Activated CD8-positive, alpha-beta memory T cell treated with anti-CD3 and anti-CD28 coated beads, Interleukin-2, amount 50 U/mL, for 24 hours (primary cell): ENCODE results near the gene DHRS4L2.
"Not testable (repeated sequence)": the region's sequence is repeated elsewhere in the genome, so short reads cannot be mapped to it uniquely, and the experiment has no call there.

Experiments
- DNase-seq: peaks from one replicate; pipeline ENCODE4 v3.0.0-alpha.2; 2020; ENCODE audit errors: extremely low read depth

The DHRS4L2 gene

DNA sequence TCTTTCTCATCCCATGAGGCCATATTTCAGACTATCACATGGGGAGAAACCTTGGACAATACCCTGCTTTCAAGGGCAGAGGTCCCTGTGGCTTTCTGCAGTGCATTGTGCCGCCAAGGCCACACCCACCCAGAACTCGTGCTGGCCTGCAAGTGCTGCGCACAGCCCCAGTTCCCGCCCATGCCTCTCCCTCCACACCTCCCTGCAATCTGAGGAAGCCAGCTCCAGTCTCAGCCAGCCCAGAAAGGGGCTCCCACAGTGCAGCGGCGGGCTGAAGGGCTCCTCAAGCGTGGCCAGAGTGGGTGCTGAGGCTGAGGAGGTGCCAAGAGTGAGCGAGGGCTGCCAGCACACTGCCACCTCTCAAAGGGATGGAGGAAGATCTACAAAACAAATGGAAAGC lies 15.6 kb upstream of the DHRS4L2 start:
- not testable (repeated sequence) for DNase-seq

DNA sequence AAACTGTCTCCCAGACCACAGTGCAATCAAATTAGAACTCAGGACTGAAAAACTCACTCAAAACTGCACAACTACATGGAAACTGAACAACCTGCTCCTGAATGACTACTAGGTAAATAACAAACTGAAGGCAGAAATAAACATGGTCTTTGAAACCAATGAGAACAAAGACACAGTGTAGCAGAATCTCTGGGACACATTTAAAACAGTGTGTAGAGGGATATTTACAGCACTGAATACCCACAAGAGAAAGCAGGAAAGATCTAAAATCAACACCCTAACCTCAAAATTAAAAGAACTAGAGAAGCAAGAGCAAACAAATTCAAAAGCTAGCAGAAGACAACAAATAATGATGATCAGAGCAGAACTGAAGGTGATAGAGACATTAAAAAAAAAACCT lies 14.7 kb upstream of the DHRS4L2 start:
- not testable (repeated sequence) for DNase-seq

DNA sequence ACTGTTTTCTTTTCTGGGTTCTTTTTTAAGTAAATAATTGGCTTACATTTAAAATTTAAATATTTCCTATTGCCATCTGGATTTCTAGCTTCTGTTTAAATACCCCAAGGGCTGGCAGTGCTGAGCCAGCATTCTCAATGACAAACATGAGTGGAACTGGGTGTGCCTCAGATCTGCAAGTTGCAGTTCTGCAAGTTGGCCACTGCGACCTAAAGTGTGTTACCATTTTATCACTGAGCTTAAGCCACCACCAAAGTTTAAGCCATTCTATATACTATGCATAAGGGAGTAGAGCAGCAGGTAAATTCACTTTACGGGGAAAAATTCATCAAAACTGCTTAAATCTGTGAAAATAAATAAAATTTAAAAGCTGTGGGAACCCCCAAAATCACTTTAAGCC lies 11.5 kb upstream of the DHRS4L2 start:
- DNase-seq: not testable (repeated sequence)

DNA sequence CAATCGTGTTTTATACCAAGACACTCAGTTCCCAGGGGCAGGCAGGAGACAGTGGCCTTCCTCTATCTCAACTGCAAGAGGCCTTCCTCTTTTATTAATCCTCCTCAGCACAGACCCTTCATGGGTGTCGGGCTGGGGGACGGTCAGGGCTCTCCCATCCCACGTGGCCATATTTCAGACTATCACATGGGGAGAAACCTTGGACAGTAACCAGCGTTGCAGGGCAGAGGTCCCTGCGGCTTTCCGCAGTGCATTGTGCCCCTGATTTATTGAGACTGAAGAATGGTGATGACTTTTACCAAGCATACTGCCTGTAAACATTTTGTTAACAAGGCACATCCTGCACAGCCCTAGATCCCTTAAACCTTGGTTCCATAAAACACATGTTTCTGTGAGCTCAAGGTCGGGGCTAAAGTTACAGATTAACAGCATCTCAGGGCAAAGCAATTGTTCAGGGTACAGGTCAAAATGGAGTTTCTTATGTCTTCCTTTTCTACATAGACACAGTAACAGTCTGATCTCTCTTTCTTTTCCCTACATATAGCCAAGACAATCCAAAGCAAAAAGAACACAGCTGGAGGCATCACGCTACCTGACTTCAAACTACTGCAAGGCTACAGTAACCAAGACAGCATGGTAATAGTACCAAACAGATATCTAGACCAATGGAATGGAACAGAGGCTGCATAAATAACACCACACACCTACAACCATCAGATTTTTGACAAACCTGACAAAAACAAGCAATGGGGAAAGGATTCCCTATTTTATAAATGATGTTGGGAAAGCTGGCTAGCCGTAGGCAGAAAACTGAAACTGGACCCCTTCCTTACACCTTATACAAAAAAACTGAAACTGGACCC lies 6.5 kb upstream of the DHRS4L2 start:
- not testable (repeated sequence) for DNase-seq

DNA sequence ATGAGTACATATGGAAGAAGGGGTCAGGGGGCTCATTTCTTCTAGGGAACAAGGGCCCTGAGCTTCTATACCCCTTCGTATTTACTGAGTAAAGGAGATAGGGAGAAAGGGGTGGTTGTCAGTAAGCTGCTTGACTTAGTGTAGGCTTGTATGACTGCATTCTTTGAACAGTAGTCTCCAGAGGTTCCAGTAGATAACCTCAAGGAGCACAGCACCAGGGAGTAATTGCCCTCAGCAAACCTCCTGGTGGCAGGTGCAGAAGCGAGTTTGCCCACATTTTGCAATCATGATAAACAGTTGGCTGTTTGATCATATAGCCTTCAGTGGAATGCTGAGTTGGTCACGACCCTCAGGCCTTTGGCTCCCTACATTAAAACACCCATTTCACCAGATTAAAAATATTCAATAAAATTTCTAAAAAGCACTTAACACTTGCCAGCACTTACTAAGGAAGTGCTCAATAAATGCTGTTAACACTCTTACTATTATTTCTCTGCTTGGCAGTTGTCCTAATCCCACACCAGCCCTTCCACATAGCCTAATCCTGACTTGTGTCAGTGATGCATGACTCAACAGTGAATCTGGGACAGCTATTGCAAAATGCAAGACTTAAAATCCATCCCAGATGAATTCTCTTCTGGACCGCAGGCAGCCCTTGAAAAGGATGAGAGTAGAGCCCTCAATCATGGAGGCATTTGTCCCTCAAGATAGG lies 3.7 kb upstream of the DHRS4L2 start:
- no peak for DNase-seq

DNA sequence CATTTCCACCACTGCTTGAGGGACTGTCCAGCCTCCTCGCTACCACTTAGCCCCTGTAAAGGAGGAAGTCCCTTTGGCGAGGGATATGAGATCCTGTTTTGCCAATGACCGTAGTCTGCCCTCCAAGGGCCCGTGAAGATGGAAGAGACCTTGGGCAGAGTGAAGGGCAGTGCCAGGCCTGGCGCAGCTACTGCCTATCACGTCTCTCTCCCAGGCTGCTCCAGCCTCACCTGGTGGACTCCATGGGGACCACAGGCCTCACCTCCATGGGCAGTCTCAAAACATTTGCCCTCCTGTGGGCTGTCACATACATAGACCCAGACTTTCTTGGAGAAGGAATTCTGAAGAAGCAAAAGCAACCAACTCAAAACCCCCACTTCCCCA lies 514 bp upstream of the DHRS4L2 start:
- DNase-seq: not testable (repeated sequence)

DNA sequence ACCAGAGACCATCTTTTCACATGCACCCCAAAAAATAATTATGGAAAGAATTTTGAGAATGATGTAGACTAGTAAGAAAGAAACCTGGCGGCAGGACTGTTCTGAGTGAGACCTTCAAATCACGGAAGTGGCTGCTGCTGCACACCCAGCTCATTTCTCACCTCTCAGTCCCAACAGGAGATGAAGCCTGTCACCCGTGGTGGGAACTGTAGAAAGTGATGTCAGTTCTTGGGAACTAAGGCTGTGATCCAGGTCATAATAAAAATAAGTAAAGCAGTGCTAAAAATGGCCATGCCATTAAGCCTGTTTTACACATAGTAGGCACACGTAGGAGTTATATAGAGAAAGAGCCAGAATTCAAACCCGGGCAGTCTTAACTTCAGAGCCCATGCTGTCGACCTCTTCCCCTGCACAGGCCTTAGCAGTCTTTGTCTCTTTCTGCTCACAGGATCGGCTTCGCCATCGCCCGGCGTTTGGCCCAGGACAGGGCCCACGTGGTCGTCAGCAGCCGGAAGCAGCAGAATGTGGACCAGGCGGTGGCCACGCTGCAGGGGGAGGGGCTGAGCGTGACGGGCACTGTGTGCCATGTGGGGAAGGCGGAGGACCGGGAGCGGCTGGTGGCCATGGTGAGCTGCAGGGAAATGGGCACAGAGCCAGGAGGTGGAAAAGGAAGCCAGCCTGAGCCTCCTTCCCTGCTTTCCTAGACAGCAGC lies 1.2 kb downstream of the DHRS4L2 start:
- DNase-seq: not testable (repeated sequence)

DNA sequence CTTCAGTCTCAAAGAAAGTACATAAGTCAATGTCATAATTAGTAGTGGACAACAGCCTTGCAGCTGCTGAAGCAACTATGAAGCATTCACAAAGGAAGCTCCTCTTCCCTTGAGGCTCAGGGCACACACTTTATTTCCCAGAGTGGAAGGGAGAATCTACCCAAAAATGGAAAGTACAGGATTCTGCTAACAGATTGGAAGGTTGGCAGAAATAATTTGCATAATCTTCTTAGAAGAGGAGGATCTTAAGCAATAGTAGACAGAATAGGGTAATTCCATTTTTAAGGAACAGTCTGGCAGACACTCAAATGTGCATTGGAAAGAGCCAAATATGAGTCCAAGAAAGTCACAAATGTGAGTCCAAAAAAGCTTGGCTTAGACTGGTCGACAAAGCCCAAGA lies 2.2 kb downstream of the DHRS4L2 start:
- not testable (repeated sequence) for DNase-seq

DNA sequence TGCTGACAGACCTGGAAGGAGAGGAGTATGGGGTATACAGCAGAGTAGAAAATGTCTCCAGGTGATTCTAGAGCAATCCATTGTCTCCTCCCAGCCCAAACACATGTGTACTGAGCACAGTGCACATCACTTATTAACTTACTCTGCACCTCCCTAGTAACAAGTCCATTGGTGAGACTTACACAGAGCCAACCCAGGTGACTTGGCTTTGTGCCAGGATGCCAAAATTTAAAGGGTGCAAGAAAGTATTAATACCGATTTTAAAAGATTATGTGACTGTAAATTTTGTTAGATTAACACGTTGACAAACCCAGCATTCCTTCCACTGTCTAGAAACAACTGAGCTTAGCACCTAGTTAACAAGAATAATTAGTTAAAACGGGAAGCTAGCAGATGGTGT lies 4.3 kb downstream of the DHRS4L2 start:
- not testable (repeated sequence) for DNase-seq

DNA sequence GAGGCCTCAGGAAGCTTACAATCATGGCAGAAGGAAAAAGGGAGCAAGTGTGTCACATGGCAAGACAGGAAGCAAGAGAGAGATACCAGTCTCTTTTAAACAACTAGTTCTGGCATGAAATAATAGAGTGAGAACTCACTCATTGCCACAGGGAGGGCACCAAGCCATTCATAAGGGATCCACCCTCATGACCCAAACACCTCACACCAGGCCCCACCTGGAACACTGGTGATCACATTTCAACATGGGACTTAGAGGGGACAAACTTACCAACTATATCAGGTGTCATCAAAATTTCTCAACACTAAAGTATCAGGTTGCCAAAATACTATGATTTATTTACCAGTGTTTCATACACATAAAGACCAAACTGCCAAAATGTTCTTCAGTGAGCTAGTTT lies 7.3 kb downstream of the DHRS4L2 start:
- not testable (repeated sequence) for DNase-seq

DNA sequence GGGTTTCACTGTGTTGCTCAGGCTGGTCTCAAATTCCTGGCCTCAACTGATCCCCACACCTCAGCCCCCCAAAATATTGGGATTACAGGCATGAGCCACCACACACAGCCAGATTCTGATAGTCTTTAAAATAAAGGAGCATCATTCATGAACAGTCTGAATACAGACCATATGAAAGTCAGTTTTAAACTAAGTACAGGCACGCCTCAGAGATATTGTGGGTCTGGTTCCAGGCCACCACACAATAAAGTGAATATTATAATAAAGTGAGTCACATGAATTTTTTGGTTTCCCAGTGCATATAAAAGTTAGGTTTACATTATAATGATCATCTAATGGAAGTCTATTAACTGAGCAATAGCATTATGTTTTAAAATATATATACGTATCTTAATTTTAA lies 8.1 kb downstream of the DHRS4L2 start:
- not testable (repeated sequence) for DNase-seq

DNA sequence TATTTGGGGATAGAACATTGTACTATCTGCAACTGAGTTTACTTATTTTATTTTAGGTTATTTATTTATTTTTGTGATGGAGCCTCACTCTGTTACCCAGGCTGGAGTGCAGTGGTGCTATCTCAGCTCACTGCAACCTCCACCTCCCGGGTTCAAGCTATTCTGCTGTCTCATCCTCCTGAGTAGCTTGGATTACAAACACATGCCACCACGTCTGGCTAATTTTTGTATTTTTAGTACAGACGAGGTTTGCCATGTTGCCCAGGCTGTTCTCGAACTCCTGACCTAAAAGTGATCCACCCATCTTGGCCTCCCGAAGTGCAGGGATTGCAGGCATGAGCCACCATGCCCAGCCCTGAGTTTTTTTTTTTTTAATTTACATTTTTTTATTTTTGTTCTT lies 10.9 kb downstream of the DHRS4L2 start:
- not testable (repeated sequence) for DNase-seq

DNA sequence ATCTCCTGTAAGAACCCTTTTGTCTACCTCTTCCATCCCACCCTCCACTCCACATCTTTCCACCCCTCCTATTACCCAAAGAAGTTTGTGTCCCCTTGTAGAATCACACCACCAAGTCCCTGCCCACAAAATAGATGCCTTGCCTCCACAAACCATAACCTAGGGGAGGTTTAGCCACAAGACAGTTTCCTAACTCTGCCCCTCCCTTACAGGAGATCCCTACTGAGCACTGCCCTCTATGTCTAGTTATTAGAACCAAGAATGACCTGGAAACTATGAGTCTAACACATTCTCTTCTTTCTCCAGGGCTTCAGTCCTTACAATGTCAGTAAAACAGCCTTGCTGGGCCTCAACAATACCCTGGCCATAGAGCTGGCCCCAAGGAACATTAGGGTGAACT lies 12.3 kb downstream of the DHRS4L2 start:
- DNase-seq: not testable (repeated sequence)

DNA sequence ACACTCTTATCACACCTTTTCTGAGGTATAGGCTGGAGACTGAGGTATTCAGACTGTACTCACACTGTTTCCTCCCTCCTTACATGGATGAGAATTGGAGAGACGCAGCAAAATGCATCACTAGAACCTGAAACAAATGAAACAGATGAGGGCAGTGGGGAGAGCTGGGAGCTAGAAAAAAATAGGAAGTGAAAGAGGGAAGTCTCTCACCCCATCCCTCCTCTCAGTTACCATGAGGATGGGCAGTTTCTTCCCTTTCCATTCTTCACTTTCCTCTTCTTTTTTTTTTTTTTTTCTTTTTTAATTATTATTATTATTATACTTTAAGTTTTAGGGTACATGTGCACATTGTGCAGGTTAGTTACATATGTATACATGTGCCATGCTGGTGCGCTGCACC lies 12.9 kb downstream of the DHRS4L2 start:
- DNase-seq: not testable (repeated sequence)

DNA sequence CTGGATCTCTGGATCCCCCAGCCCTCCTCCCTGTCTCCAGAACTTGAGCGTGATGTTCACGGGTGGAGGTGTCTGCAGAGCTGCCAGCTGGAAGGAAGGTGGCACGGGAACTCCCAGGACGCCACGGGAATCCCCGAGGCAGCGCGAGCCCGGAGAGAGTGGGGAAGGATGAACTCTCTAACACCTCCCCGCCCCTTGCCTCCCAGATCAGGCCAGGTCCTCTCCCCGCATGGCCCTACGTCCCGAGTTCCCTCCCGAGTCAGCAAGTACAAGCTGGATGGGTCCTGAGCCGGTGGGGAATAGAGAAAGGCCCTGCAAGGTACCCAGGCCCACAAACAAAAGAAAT lies 17.7 kb downstream of the DHRS4L2 start:
- DNase-seq: not testable (repeated sequence)

DNA sequence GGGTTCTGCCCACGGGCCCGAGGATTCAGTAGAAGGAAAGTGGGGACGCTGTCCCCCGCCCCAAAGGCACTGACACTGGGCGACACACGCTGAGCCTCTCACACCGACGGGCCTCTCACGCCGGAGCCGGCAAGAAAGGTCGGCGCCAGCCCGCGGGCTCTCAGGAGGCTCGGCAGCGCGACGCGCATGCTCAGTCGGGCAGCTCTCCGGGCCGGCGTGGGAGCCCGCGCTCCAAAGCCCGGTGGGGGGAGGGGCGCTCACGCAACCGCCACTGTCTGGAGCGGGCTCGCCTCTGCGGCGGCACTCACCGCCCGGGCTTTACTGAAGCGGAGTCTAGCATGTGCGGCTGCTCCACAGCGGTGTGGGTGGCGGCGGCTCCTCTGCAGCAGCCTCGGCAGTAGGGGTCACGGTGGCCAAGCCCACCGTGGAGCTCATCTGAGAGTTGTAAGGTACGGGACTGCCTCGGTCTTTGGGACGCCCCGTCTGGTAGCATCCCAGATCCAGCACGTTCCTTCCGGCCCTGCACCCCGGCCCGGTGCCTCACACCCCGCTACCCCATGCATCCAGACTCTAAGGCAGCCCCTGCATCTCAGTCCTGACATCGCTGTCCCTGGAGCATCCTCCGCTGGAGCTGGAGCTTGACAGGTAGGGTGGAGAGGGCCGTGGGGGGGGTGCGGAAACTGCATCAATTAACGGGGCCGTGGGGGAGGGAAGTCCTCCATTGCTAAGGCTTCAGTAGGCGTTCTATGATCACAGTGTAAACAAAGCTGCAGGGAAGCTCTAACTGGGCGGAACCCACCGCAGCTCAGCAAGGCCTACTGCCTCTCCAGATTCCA lies 18.3 kb downstream of the DHRS4L2 start:
- peak; percentile 10 for DNase-seq

DNA sequence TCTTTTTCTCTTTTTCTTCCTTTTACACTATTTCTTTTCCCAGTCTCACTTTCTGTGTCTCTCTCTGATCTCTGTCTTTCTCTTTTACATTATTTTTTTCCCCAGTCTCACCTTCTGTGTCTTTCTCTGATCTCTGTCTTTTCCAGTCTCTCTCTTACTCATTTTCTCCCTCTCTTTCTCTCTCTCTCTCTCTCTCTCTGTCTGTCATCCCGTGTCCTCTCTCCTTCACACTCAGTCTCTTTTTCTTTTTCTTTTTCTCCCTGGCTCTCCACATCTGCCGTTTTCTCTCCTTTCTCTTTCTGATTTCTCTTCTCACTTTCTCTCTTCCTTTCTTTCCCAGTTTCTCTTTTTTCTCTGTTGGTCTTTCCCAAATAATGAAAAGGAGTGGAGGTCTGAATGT lies 22.3 kb downstream of the DHRS4L2 start:
- no peak for DNase-seq

DNA sequence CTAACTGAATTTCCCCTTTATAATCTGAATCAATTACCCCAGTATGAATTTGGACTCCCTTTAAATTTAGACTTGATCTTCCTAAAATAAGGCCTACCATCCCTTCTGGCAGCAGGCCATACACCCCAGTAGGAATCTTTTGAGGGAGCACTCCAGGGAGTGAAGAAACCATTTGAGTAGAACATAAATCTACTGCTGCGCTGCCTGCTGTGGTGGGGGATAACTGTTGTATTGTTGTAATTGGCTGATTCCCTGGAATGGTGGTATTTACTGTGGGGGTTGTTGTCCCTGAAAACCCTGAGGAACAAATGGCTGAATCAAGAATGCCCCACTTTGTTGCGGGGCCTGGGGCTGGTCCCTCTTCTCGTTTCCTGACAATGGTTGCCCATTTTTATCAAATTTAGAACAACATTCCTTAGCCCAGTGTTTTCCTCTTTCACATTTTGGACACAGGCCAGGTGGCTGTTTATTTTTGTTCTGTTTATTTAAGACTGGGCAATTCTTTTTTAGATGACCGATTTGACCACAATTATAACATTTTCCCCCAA lies 24.1 kb downstream of the DHRS4L2 start:
- DNase-seq: not testable (repeated sequence)

DNA sequence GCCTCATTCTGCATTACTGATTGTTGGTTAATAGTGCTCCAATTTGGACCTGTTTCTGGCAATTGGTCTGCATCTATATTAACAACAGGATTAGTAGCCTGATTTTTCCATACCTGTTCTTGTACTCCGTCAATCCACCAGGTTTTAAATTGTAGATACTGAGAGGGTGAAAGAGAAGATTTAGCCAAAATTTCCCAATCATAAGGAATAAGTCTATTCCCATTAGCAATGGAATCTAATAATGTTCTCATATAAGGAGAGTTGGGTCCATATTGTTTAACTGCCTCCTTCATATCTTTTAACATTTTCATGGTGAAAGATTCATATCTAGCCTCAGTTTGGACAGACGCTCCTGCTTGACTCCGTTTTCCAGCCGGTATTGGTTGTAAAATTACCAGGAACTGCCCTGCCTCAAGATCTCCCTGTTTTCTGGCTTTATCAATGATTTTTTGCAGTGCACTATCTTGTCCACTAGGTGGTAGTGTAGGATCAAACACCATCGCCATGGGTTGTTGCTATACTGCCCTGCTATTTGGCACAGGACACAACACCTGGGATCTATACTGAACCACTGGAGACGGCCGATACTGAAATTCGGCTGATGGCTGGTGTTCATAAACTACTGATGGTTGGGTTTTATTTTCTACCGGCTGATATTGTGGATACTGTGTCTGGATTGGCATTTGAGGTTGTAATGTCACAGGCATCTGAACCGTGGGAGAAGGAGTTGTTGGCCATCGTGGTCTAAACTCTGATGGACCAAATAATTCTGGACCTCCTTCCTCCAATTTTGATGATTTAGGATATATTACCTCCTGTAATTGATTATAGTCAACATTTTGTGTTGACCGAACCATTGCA lies 25.2 kb downstream of the DHRS4L2 start:
- no peak for DNase-seq

DNA sequence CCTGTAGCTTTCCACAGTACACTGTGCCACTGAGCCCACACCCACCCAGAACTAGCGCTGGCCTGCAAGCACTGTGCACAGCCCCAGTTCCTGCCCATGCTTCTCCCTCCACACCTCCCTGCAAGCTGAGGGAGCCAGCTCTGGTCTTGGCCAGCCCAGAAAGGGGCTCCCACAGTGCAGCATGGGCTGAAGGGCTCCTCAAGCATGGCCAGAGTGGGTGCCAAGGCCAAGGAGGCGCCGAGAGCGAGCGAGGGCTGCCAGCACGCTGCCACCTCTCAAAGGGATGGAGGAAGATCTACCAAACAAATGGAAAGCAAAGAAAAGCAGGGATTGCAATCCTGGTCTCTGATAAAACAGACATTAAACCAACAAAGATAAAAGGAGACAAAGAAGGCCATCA lies 27.0 kb downstream of the DHRS4L2 start:
- DNase-seq: not testable (repeated sequence)
